ENCODE measurements around the gene SPTBN5. TPM values are rescaled to one million over a fixed set of nuclear protein-coding genes. Genes with fewer than 3 reads are reported as not detected.
A peak's percentile ranks its signal among the peaks of the same experiment; 100 is the strongest.

SPTBN5 gene
- total RNA-seq, 4 donors from 2014 or later, result 0.27 to 4.1 (median 1.8) TPM; not detected in 1

- TF ChIP-seq CTCF (IDR thresholded peaks at IDR 0.05) (no peak), POLR2A (IDR thresholded peaks at IDR 0.05) (no peak)
- Histone ChIP-seq H3K9me3 (no peaks in the 10 kb centered on the region), H3K36me3 (peaks cover 0 to 23% (median 0%) of the 10 kb centered on the region in 3 donors), H3K4me3 (no peak overlapping the region), H3K4me1 (no peaks in the 10 kb centered on the region), H3K27me3 (no peaks in the 10 kb centered on the region), H3K27ac (no peak overlapping the region)
- no peak for DNase-seq
Measured at GRCh38 chr15:41900526-41901380, 6.9 kb upstream of the SPTBN5 start.

GRCh38 chr15:41899854-41900442 is 6.1 kb upstream of the SPTBN5 start:
- Histone ChIP-seq H3K36me3 (peaks cover 0 to 20% (median 0%) of the 10 kb centered on the region in 3 donors), H3K4me3 (no peak overlapping the region)

GRCh38 chr15:41897363-41897799 is 3.5 kb upstream of the SPTBN5 start:
- H3K4me1 ChIP-seq, result peaks cover 0 to 18% (median 13%) of the 10 kb centered on the region in 4 donors
- no peaks in the 10 kb centered on the region for H3K27me3 ChIP-seq
- H3K27ac ChIP-seq, result no peak overlapping the region
- TF ChIP-seq POLR2A (IDR thresholded peaks at IDR 0.05) (no peak), CTCF (IDR thresholded peaks at IDR 0.05) (no peak)
- no peaks in the 10 kb centered on the region for H3K9me3 ChIP-seq
- peaks cover 0 to 20% (median 0%) of the 10 kb centered on the region in 3 donors for H3K36me3 ChIP-seq
- H3K4me3 ChIP-seq, result no peak overlapping the region
- no peak for DNase-seq

More at GRCh38 chr15:41899854-41900442, 6.1 kb upstream of the SPTBN5 start:
- DNase-seq, result no peak
- Histone ChIP-seq H3K27ac (no peak overlapping the region), H3K4me1 (peaks cover 0 to 5% (median 2%) of the 10 kb centered on the region in 4 donors), H3K27me3 (no peaks in the 10 kb centered on the region), H3K9me3 (no peaks in the 10 kb centered on the region)
- TF ChIP-seq POLR2A (IDR thresholded peaks at IDR 0.05) (no peak), CTCF (IDR thresholded peaks at IDR 0.05) (no peak)

- no peak for DNase-seq
- TF ChIP-seq CTCF (IDR thresholded peaks at IDR 0.05), result no peak
- no peak for TF ChIP-seq POLR2A (IDR thresholded peaks at IDR 0.05)
- Histone ChIP-seq H3K36me3 (peaks cover 0 to 20% (median 0%) of the 10 kb centered on the region in 3 donors), H3K27ac (no peak overlapping the region), H3K9me3 (no peaks in the 10 kb centered on the region), H3K27me3 (no peaks in the 10 kb centered on the region), H3K4me1 (peaks cover 0 to 18% (median 13%) of the 10 kb centered on the region in 4 donors), H3K4me3 (no peak overlapping the region)
Measured at GRCh38 chr15:41896566-41896965, 2.7 kb upstream of the SPTBN5 start.

GRCh38 chr15:41895957-41896356 is 2.1 kb upstream of the SPTBN5 start:
- TF ChIP-seq POLR2A (IDR thresholded peaks at IDR 0.05) (no peak), CTCF (IDR thresholded peaks at IDR 0.05) (no peak)
- Histone ChIP-seq H3K27me3 (no peaks in the 10 kb centered on the region), H3K27ac (peak overlapping the region in 1 of 4 donors; percentile 76), H3K9me3 (no peaks in the 10 kb centered on the region), H3K4me1 (peaks cover 0 to 18% (median 13%) of the 10 kb centered on the region in 4 donors), H3K4me3 (no peak overlapping the region), H3K36me3 (peaks cover 0 to 17% (median 0%) of the 10 kb centered on the region in 3 donors)
- DNase-seq, result no peak

Data from Peyer's patch (tissue), 4 donors.